HG02884 (cell line): ENCODE results near the gene NAIF1.
"Not testable (repeated sequence)": the region's sequence is repeated elsewhere in the genome, so short reads cannot be mapped to it uniquely, and the experiment has no call there.

Experiments used
- ATAC-seq: cut with Tn5 transposase; IDR thresholded peaks from one replicate; pipeline ENCODE4 v1.9.1; 2021; ENCODE audit warnings: mild to moderate bottlenecking, moderate library complexity; ENCODE audit not compliant: unreplicated experiment

The NAIF1 gene

DNA sequence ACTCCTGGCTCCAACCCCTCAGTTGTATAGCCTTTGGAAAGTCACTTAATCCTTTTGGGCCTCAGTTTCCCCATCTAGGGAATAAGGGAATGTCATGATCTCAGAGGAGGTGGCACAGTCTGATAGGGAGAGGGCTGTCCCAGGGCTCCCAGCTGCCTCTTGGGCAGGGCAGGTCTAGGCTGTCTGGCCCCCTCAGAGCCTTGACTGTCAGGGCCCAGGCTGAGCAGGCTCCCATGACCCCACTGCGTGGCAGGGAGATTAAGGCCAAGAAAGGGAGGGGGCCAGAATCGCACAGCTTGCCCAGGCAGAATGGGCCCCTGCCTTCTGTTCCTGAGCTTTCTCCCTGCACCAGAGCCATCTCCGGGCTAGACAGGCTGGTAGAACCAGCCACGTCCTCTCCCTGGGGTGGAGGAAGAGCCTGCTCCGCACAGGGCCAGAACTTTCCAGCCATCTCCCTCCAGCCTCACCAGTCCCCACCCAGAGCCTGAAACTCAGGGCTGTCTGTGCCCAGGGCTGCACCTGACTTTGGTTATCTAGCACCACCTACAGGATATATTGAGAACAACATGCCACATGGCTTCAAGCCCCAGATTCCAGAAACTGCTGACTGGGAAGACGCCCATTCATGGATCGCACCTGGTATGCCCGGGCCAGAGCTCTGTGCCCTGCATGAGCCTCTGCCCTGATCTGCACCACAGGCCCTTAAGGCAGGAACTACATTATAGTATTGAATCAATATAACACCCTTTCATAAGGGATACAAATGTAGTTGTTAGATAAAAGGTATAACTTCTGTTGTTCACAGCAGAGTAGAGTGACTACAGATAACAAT is 32.1 kb downstream of the NAIF1 start:
- no peak for ATAC-seq

DNA sequence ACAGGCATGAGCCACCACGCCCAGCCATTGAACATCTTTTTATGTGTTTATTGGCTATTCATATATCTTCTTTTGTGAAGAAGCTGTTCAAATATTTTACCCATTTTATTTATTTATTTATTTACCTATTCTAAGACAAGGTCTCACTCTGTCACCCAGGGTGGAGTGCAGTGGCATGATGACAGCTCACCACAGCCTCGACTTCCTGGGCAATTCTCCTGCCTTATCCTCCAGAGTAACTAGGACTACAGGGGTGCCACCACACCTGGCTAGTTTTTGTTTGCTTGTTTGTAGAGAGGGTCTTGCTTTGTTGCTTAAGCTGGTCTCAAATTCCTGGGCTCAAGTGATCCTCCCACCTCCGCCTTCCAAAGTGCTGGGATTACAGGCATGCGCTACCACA is 33.5 kb downstream of the NAIF1 start:
- no peak for ATAC-seq

DNA sequence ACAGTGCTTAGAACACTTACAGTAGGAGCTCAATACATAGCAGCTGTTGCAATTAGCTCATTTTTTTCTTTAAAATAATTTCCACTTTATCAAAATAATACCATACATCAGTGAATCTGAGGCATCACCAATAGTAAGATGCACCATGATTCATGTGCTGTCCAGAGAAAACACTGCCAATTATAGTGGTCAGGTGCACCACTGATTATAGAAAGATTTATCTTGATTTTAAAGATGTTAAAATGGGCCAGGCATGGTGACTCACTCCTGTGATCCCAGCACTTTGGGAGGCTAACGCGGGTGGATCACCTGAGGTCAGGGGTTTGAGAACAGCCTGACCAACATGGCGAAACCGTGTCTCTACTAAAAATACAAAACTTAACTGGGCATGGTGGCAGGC is 39.4 kb downstream of the NAIF1 start:
- no peak for ATAC-seq

DNA sequence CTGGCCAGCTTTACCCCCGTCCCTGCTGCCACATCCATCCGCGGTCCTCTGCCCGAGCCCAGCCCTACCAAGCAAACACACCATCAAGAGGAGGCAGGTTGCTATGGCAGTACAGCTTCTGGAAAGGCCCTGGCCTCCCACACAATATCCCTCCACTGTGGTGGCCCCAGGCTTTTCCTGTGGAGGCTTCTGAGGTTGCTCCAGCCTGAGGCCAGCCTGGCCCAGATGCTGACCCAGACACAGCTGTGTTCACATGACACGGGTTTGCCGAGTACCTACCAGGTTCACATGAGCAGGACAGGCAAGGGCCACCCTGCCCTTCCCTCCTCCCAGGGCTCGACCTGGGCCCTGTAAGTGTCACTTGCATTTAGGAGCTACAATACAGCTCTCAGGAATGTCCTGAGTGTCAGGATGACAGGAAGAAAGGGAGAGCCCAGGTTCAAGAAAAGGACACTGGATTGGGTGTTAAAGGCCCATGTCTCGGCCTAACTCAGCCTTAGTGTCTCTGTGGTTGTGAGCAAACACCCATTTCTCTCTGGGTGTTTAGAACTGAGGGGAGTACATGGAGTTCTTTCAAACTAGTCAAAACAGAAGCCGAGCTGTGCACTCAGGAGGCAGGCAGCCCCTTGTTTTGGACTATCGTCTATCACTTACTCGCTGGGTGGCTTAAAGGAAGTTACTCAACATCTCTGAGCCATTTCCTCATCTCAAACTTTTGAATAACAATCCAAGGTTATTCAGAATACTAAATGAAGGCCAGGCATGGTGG is 40.2 kb downstream of the NAIF1 start:
- no peak for ATAC-seq

DNA sequence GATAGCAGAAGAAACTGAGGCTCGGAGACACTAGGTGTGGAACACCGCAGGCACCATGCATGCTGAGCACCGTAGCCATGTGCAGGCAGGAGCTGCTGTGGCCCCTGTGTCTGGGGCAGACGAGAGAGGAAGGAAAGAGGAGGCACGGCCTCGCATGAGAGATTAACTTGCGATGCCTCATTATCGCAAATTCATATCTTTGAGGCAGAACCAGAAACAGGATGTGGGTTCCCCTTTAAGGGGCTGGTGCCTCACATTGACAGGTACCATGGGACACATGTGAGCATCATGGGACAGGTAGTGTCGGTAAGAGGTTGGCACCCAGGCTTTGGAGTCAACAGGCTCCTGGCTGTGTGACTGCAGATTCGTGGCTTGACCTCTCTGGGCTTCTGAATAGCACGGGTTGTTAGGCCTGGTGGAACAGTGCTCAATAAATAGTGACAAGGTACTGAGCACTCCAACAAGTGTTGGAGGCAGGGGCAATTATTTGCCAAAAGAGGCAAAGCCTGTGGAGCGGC is 40.8 kb downstream of the NAIF1 start:
- ATAC-seq = no peak

DNA sequence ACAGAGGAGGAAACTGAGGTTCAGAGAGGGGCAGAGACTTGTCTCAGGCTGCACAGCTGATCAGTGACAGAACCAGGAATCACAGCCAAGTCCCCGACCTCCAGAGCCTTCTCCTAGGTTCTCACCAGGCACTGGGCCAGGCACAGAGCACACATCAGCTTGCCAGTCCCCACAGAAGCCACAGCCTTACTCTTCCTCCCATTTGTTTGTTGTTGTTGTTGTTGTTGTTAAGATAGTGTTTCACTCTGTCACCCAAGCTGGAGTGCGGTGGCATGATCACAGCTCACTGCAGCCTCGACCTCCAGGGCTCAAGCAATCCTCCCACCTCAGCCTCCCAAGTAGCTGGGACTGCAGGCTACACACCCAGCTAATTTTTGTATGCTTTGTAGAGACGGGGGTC is 41.4 kb downstream of the NAIF1 start:
- no peak for ATAC-seq

DNA sequence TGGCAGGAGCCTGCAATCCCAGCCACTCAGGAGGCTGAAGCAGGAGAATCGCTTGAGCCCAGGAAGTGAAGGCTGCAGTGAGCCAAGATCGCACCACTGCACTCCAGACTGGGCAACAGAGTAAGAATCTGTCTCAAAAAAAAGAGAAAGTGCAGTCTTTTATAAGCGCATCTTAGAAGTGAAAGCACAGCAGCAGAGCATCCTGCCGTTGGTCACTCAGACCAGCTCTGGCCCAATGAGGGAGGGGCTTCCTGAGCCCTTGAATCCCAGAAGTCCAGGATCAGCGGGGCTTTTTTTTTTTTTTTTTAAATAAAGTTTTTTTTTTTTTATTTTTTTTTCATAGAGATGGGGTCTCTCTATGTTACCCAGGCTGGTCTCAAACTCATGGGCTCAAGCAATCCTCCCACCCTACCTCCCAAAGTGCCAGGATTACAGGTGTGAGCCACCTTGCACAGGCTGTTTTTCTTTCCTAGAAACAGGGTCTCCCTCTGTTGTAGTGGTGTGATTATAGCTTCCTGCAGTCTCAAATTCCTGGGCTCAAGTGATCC is 42.3 kb downstream of the NAIF1 start:
- ATAC-seq = no peak

DNA sequence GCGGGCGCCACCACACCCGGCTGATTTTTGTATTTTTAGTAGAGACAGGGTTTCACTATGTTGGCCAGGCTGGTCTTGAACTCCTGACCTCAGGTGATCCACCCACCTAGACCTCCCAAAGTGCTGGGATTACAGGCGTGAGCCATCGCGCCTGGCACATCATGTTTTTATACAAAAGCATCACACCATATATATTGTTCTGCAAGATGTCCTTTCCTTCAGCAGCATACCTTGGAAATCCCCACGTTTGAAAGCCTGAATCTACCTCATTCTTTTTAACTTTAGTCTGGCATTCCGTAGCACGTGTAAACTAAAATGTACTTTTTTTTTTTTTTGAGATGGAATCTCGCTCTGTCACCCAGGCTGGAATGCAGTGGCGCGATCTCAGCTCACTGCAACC is 43.4 kb downstream of the NAIF1 start:
- not testable (repeated sequence) for ATAC-seq

DNA sequence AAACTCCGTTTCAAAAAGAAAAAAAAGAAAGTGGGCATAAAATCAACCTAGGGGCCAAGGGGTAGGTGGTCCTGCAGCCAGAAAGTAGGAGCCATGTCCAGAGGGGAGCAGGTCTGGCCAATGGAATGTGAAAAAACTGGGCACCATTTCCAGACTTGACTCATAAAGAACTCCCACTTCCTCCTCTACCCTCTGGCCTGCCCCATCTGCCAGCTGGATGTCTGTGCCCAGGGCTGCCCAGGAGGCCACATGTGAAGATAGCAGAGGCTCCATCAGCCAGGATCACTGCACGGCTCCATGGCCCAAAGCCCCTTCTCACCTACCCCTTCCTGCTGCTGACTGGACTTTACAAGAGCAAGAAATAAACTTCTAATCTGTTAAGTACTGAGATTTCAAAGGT is 44.2 kb downstream of the NAIF1 start:
- no peak for ATAC-seq

DNA sequence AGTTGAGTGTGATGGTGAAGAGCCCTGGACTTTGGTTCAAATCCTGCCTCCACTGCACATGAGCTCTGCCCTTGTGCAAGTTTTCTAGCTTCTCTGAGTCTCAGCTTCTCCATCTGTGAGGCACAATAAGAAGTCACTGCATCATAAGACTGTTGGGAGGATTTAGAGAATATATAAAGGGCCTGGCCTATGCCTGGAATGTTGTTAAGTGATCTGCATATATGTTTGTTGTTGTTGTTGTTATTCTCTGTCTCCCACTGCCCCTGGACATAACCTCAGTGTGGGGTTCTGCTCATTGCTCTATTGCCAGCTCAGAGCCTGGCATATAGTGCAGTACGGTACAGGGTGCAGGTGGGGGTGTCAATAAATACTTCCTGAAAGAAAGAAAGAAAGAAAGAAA is 46.0 kb downstream of the NAIF1 start:
- no peak for ATAC-seq

DNA sequence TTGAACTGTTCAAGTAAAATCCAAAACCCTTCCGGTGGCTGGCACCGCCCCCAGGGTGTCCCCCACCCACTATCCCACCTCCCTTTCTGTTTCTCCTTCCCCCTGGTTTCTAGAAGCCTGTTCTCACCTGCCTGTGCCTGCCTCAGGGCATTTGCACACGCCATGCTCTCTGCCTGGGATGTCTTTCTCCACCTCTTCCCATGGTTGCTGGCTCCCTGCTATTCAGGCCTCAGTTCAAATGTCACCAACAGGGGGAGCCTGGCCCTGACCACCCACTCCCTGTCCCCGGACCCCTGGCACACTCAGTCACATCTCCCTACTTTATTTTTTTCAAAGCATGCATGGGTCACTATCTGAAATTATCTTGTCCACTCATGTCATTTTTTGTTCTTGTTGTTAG is 46.4 kb downstream of the NAIF1 start:
- ATAC-seq = no peak

DNA sequence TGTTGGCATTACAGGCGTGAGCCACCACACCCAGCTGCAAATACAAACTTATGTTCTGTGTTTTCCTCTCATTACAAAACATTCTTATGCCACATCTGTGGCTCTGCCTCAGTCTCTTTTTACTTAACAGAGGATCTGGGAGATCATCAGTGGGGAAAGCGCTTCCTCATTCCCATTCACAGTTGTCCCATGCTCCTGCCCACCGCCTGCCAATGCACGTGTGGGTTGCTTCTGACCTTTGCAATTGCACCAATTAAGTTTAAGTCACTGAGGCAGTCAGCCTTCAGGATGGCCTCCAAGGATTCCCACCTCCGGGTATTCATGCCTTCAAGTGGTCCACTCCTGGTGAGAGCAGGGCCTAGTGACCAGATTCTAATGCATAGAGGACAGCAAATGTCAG is 51.4 kb downstream of the NAIF1 start:
- no peak for ATAC-seq
